ENCODE results near the gene OLFML3. TPM values are rescaled to one million over a fixed set of nuclear protein-coding genes. Genes with fewer than 3 reads are reported as not detected.
"Not testable (repeated sequence)": the region's sequence is repeated elsewhere in the genome, so short reads cannot be mapped to it uniquely, and the experiment has no call there.

OLFML3 gene
- total and polyA plus RNA-seq, 7 experiments from 2014 or later = 0.24 to 1.8 (median 1.1) TPM; not detected in 2

- DNase-seq = no peak
- ChIA-PET CTCF (interaction anchor here (0.7 kb wide), 1 partner anchor 13 kb away, joined by 3 read pairs; no protein-coding TSS in a partner anchor), POLR2A (no interaction called here)
- H3K4me1 Mint-ChIP-seq = peaks cover 0 to 10% (median 7%) of the 10 kb centered on the region in 7 donors
- H3K27ac ChIP-seq (ENCODE audit: low read depth, low read length) = no peak overlapping the region
- H3K27ac Mint-ChIP-seq = no peak overlapping the region
- ATAC-seq = no peak
- intact Hi-C loops (cut with micrococcal nuclease) = no loop called here
- no peaks in the 10 kb centered on the region for H3K36me3 ChIP-seq (ENCODE audit: control insufficient read depth in 2 of 3, insufficient read depth in 3 of 3, low read length in 3 of 3)
- no peak overlapping the region for H3K4me3 ChIP-seq (ENCODE audit: low read length)
- peaks cover 0 to 16% (median 4%) of the 10 kb centered on the region in 5 donors for H3K27me3 Mint-ChIP-seq
- peaks cover 0 to 4% (median 0%) of the 10 kb centered on the region in 11 donors for H3K9me3 Mint-ChIP-seq
- no peaks in the 10 kb centered on the region for H3K27me3 ChIP-seq (ENCODE audit: control insufficient read depth in 2 of 2, insufficient read depth in 2 of 2, low read length in 2 of 2)
- H3K9me3 ChIP-seq (ENCODE audit: control insufficient read depth in 2 of 3, low read length in 3 of 3) = no peaks in the 10 kb centered on the region
- H3K36me3 Mint-ChIP-seq = no peaks in the 10 kb centered on the region
- H3K4me3 Mint-ChIP-seq = no peak overlapping the region
- no peaks in the 10 kb centered on the region for H3K4me1 ChIP-seq (ENCODE audit: control insufficient read depth in 2 of 2, insufficient read depth in 2 of 2, low read length in 2 of 2)
Measured at GRCh38 chr1:114002492-114003239, 23.4 kb downstream of the OLFML3 start.

GRCh38 chr1:114003431-114003830 is 24.2 kb downstream of the OLFML3 start:
- peaks cover 0 to 5% (median 2%) of the 10 kb centered on the region in 7 donors for H3K4me1 Mint-ChIP-seq
- ChIA-PET POLR2A (no interaction called here), CTCF (no interaction called here)
- H3K27ac ChIP-seq (ENCODE audit: low read depth, low read length) = no peak overlapping the region
- H3K9me3 ChIP-seq (ENCODE audit: control insufficient read depth in 2 of 3, low read length in 3 of 3) = no peaks in the 10 kb centered on the region
- no peaks in the 10 kb centered on the region for H3K36me3 Mint-ChIP-seq
- peaks cover 0 to 4% (median 0%) of the 10 kb centered on the region in 11 donors for H3K9me3 Mint-ChIP-seq
- DNase-seq (no peak), ATAC-seq (no peak)
- H3K27me3 Mint-ChIP-seq = peaks cover 0 to 17% (median 4%) of the 10 kb centered on the region in 5 donors
- H3K36me3 ChIP-seq (ENCODE audit: control insufficient read depth in 2 of 3, insufficient read depth in 3 of 3, low read length in 3 of 3) = no peaks in the 10 kb centered on the region
- H3K27ac Mint-ChIP-seq = no peak overlapping the region
- intact Hi-C loops (cut with micrococcal nuclease) = no loop called here
- no peaks in the 10 kb centered on the region for H3K4me1 ChIP-seq (ENCODE audit: control insufficient read depth in 2 of 2, insufficient read depth in 2 of 2, low read length in 2 of 2)
- no peak overlapping the region for H3K4me3 ChIP-seq (ENCODE audit: low read length)
- no peaks in the 10 kb centered on the region for H3K27me3 ChIP-seq (ENCODE audit: control insufficient read depth in 2 of 2, insufficient read depth in 2 of 2, low read length in 2 of 2)
- H3K4me3 Mint-ChIP-seq = no peak overlapping the region

GRCh38 chr1:114006825-114007224 is 27.6 kb downstream of the OLFML3 start:
- H3K27ac Mint-ChIP-seq = peak overlapping the region in 2 of 9 donors; percentile 1 to 32

GRCh38 chr1:114008480-114008941 is 29.2 kb downstream of the OLFML3 start:
- no peak overlapping the region for H3K27ac ChIP-seq (ENCODE audit: low read depth, low read length)
- peaks cover 0 to 1% (median 0%) of the 10 kb centered on the region in 11 donors for H3K9me3 Mint-ChIP-seq
- H3K4me3 Mint-ChIP-seq = no peak overlapping the region
- ChIA-PET CTCF (interaction anchor here (0.6 kb wide), 1 partner anchor 1301 kb away, joined by 3 read pairs; no protein-coding TSS in a partner anchor), POLR2A (no interaction called here)
- H3K27ac Mint-ChIP-seq = no peak overlapping the region
- H3K4me1 ChIP-seq (ENCODE audit: control insufficient read depth in 2 of 2, insufficient read depth in 2 of 2, low read length in 2 of 2) = no peaks in the 10 kb centered on the region
- DNase-seq = no peak
- no peaks in the 10 kb centered on the region for H3K4me1 Mint-ChIP-seq
- peaks cover 0 to 19% (median 9%) of the 10 kb centered on the region in 5 donors for H3K27me3 Mint-ChIP-seq
- ATAC-seq = no peak
- H3K4me3 ChIP-seq (ENCODE audit: low read length) = no peak overlapping the region
- H3K36me3 Mint-ChIP-seq = no peaks in the 10 kb centered on the region
- no peaks in the 10 kb centered on the region for H3K36me3 ChIP-seq (ENCODE audit: control insufficient read depth in 2 of 3, insufficient read depth in 3 of 3, low read length in 3 of 3)
- intact Hi-C loops (cut with micrococcal nuclease) = no loop called here
- H3K27me3 ChIP-seq (ENCODE audit: control insufficient read depth in 2 of 2, insufficient read depth in 2 of 2, low read length in 2 of 2) = no peaks in the 10 kb centered on the region
- H3K9me3 ChIP-seq (ENCODE audit: control insufficient read depth in 2 of 3, low read length in 3 of 3) = no peaks in the 10 kb centered on the region

More at GRCh38 chr1:114006825-114007224, 27.6 kb downstream of the OLFML3 start:
- CTCF ChIA-PET = interaction anchor here (0.7 kb wide), 1 partner anchor 31 kb away, joined by 6 read pairs; no protein-coding TSS in a partner anchor
- H3K27ac ChIP-seq (ENCODE audit: low read depth, low read length); H3K9me3 ChIP-seq (ENCODE audit: control insufficient read depth in 2 of 3, low read length in 3 of 3); H3K4me1 ChIP-seq (ENCODE audit: control insufficient read depth in 2 of 2, insufficient read depth in 2 of 2, low read length in 2 of 2); POLR2A ChIA-PET; H3K4me3 ChIP-seq (ENCODE audit: low read length); DNase-seq; H3K4me3 Mint-ChIP-seq; ATAC-seq; H3K9me3 Mint-ChIP-seq; H3K36me3 Mint-ChIP-seq; intact Hi-C loops (cut with micrococcal nuclease); H3K27me3 ChIP-seq (ENCODE audit: control insufficient read depth in 2 of 2, insufficient read depth in 2 of 2, low read length in 2 of 2); H3K36me3 ChIP-seq (ENCODE audit: control insufficient read depth in 2 of 3, insufficient read depth in 3 of 3, low read length in 3 of 3); H3K4me1 Mint-ChIP-seq: not testable (repeated sequence)
- peaks cover 0 to 16% (median 5%) of the 10 kb centered on the region in 5 donors for H3K27me3 Mint-ChIP-seq

GRCh38 chr1:114008993-114009392 is 29.7 kb downstream of the OLFML3 start:
- Mint-ChIP-seq H3K36me3 (no peaks in the 10 kb centered on the region), H3K27me3 (peaks cover 0 to 18% (median 9%) of the 10 kb centered on the region in 5 donors), H3K4me1 (no peaks in the 10 kb centered on the region), H3K4me3 (no peak overlapping the region), H3K27ac (no peak overlapping the region), H3K9me3 (peaks cover 0 to 1% (median 0%) of the 10 kb centered on the region in 11 donors)
- H3K27me3 ChIP-seq (ENCODE audit: control insufficient read depth in 2 of 2, insufficient read depth in 2 of 2, low read length in 2 of 2) = no peaks in the 10 kb centered on the region
- H3K4me1 ChIP-seq (ENCODE audit: control insufficient read depth in 2 of 2, insufficient read depth in 2 of 2, low read length in 2 of 2) = no peaks in the 10 kb centered on the region
- H3K4me3 ChIP-seq (ENCODE audit: low read length) = no peak overlapping the region
- CTCF ChIA-PET = no interaction called here
- H3K27ac ChIP-seq (ENCODE audit: low read depth, low read length) = no peak overlapping the region
- POLR2A ChIA-PET = no interaction called here
- intact Hi-C loops (cut with micrococcal nuclease) = no loop called here
- no peaks in the 10 kb centered on the region for H3K9me3 ChIP-seq (ENCODE audit: control insufficient read depth in 2 of 3, low read length in 3 of 3)
- no peaks in the 10 kb centered on the region for H3K36me3 ChIP-seq (ENCODE audit: control insufficient read depth in 2 of 3, insufficient read depth in 3 of 3, low read length in 3 of 3)
- ATAC-seq = no peak
- no peak for DNase-seq

GRCh38 chr1:114009393-114009792 is 30.1 kb downstream of the OLFML3 start:
- Mint-ChIP-seq H3K9me3 (peaks cover 0 to 1% (median 0%) of the 10 kb centered on the region in 11 donors), H3K27ac (no peak overlapping the region), H3K27me3 (peaks cover 0 to 14% (median 9%) of the 10 kb centered on the region in 5 donors), H3K4me3 (no peak overlapping the region), H3K36me3 (no peaks in the 10 kb centered on the region), H3K4me1 (no peaks in the 10 kb centered on the region)
- Histone ChIP-seq H3K9me3 (ENCODE audit: control insufficient read depth in 2 of 3, low read length in 3 of 3) (no peaks in the 10 kb centered on the region), H3K4me3 (ENCODE audit: low read length) (no peak overlapping the region), H3K36me3 (ENCODE audit: control insufficient read depth in 2 of 3, insufficient read depth in 3 of 3, low read length in 3 of 3) (no peaks in the 10 kb centered on the region), H3K4me1 (ENCODE audit: control insufficient read depth in 2 of 2, insufficient read depth in 2 of 2, low read length in 2 of 2) (no peaks in the 10 kb centered on the region), H3K27me3 (ENCODE audit: control insufficient read depth in 2 of 2, insufficient read depth in 2 of 2, low read length in 2 of 2) (no peaks in the 10 kb centered on the region), H3K27ac (ENCODE audit: low read depth, low read length) (no peak overlapping the region)
- ChIA-PET POLR2A (no interaction called here), CTCF (no interaction called here)
- intact Hi-C loops (cut with micrococcal nuclease) = no loop called here
- no peak for DNase-seq
- no peak for ATAC-seq

All from naive thymus-derived CD4-positive, alpha-beta T cell (primary cell).